Large intestine (tissue), 3 donors: Measurements from ENCODE around the gene UBC. TPM values are rescaled to one million over a fixed set of nuclear protein-coding genes. Genes with fewer than 3 reads are reported as not detected.

Experiments used
- DNase-seq, 2 donors: peaks; one replicate each; pipeline versions ENCODE4 v3.0.0 to v3.0.0-alpha.2; 2013
- H3K27ac ChIP-seq: one replicate; pipeline ENCODE4 v1.5.1; 2013; ENCODE audit warnings: low read length
- H3K27me3 ChIP-seq: 2 replicates; pipeline ENCODE4 v1.6.1; 2013; ENCODE audit warnings: low read length; ENCODE audit not compliant: control insufficient read depth, insufficient read depth
- H3K36me3 ChIP-seq: 2 replicates; pipeline ENCODE4 v1.6.1; 2013; ENCODE audit warnings: low read length; ENCODE audit not compliant: control insufficient read depth, insufficient read depth
- H3K4me1 ChIP-seq: one replicate; pipeline ENCODE4 v1.6.1; 2013; ENCODE audit warnings: low read length; ENCODE audit not compliant: control insufficient read depth, insufficient read depth
- H3K4me3 ChIP-seq: one replicate; pipeline ENCODE4 v1.5.1; 2013; ENCODE audit warnings: low read length
- H3K9me3 ChIP-seq: one replicate; pipeline ENCODE4 v1.6.1; 2013; ENCODE audit warnings: mild to moderate bottlenecking, low read depth, low read length, moderate library complexity; ENCODE audit not compliant: control insufficient read depth
- WGBS: methylation state at CpG from one replicate; pipeline ENCODE4 v1.1.5; 2013; ENCODE audit warnings: low lambda C conversion rate; ENCODE audit not compliant: insufficient coverage; 5-methylcytosine and 5-hydroxymethylcytosine counted together
- polyA plus RNA-seq: library from polyadenylated mRNA; unstranded; fragments of 120-200 nt; gene quantifications from one replicate; pipeline ENCODE4 v1.2.1, GENCODE V29; 2013

Gene UBC
- polyA plus RNA-seq, 1 donor = 763 TPM

DNA sequence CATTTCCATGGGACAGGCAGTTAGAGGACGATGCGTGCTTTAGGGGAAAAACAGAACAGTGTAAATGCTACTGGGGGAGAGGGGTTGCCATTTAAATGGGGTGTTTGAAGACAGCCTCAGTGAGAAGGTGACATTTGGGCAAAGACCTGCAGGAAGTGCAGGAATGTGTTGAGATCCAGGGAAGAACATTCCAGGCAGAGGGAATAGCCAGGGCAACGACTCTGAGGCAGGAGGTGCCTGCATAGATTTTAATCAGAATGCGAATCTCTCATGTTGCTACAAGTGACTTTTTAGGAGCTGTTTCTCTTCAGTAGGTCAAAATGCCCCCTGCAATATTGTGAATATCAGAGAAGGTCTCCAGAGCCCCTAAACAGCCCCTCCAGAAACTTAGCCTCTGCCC, 43.2 kb downstream of the UBC start:
- H3K27ac ChIP-seq = no peak overlapping the region
- no CpG with 5 or more reads among the region's 4 CpGs for WGBS

GRCh38 chr12:124870515-124870914, 43.9 kb downstream of the UBC start:
- Histone ChIP-seq H3K36me3 (no peaks in the 10 kb centered on the region), H3K27me3 (no peaks in the 10 kb centered on the region), H3K27ac (no peak overlapping the region), H3K4me1 (peaks cover 4% of the 10 kb centered on the region), H3K9me3 (no peaks in the 10 kb centered on the region), H3K4me3 (no peak overlapping the region)
- DNase-seq = no peak
- WGBS = no CpG with 5 or more reads among the region's 4 CpGs

More for the DNA sequence above, 43.2 kb downstream of the UBC start:
- Histone ChIP-seq H3K27me3 (no peaks in the 10 kb centered on the region), H3K4me3 (no peak overlapping the region), H3K36me3 (no peaks in the 10 kb centered on the region), H3K9me3 (no peaks in the 10 kb centered on the region), H3K4me1 (peaks cover 9% of the 10 kb centered on the region)
- DNase-seq = no peak

- no peak overlapping the region for H3K27ac ChIP-seq
- no peaks in the 10 kb centered on the region for H3K36me3 ChIP-seq
- H3K9me3 ChIP-seq = no peaks in the 10 kb centered on the region
- 100% methylated on average over 2 of the region's 17 CpGs for WGBS
- H3K4me1 ChIP-seq = peaks cover 2% of the 10 kb centered on the region
- no peak for DNase-seq
- H3K4me3 ChIP-seq = no peak overlapping the region
- no peaks in the 10 kb centered on the region for H3K27me3 ChIP-seq
Measured at GRCh38 chr12:124869059-124869665, 45.3 kb downstream of the UBC start.

- Histone ChIP-seq H3K4me3 (no peak overlapping the region), H3K9me3 (no peaks in the 10 kb centered on the region), H3K27me3 (no peaks in the 10 kb centered on the region), H3K27ac (no peak overlapping the region), H3K4me1 (peaks cover 5% of the 10 kb centered on the region), H3K36me3 (no peaks in the 10 kb centered on the region)
- no peak for DNase-seq
- no CpG with 5 or more reads among the region's 11 CpGs for WGBS
Measured at GRCh38 chr12:124868252-124869058, 46.0 kb downstream of the UBC start.

DNA sequence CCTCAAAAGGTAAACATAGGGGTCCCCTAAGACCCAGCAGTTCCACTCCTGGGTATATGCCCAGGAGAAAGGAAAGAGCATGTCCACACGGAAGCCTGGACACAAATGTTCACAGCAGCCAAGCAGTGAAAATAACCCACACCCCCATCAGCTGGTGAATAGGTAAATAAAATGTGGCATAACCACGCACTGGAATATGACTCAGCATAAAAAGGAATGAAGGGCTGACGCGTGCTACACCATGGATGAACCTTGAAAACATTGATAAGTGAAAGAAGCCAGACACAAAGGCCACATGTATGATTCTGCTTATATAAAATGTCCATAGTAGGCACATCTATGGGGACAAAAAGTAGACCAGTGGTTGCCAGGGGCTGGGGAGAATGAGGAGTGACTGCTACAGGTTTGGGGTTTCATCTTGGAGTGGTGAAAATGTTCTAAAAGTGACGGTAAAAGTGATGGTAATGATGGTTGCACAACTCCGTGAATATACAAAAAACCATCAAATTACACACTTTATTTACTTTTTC, 47.0 kb downstream of the UBC start:
- peak in 1 of 2 donors; percentile 69 for DNase-seq
- WGBS = 50% methylated on average over 2 of the region's 6 CpGs

DNA sequence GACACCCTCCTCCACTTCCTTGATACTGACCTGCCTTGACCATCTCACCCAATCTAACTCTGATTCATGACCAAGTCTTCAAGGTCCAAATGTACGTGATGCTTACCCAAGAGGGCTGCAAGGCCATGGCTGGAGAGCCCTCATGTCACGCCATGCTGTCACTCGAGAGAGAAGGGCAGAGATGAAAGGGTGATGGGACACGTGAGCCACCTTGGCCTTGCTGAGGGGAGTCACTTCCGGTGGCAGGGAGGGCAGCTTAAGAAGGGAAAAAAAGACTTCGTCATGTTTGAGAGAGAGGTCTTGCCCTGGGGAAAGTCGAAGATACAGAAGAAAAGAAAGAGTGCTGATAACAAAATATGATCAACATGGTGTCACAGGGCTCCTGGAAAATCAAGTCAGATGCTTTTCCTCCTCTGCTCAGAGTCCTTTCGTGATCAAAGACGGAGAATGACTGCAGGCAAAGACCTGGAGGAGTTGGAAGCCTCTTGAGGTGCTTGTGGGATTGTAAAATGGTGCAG, 47.5 kb downstream of the UBC start:
- peaks cover under 1% of the 10 kb centered on the region for H3K36me3 ChIP-seq

More for the DNA sequence above, 47.0 kb downstream of the UBC start:
- Histone ChIP-seq H3K4me3 (no peak overlapping the region), H3K4me1 (peaks cover 5% of the 10 kb centered on the region), H3K36me3 (no peaks in the 10 kb centered on the region), H3K9me3 (no peaks in the 10 kb centered on the region), H3K27ac (no peak overlapping the region), H3K27me3 (no peaks in the 10 kb centered on the region)

GRCh38 chr12:124866195-124866882, 48.1 kb downstream of the UBC start:
- Histone ChIP-seq H3K9me3 (no peaks in the 10 kb centered on the region), H3K4me3 (no peak overlapping the region), H3K36me3 (peaks cover 5% of the 10 kb centered on the region), H3K4me1 (peaks cover 14% of the 10 kb centered on the region), H3K27ac (no peak overlapping the region), H3K27me3 (no peaks in the 10 kb centered on the region)
- DNase-seq = no peak
- 100% methylated on average over 1 of the region's 10 CpGs for WGBS

More for the DNA sequence above, 47.5 kb downstream of the UBC start:
- H3K27me3 ChIP-seq = no peaks in the 10 kb centered on the region
- H3K4me3 ChIP-seq = no peak overlapping the region
- no peak for DNase-seq
- H3K9me3 ChIP-seq = no peaks in the 10 kb centered on the region
- H3K4me1 ChIP-seq = peaks cover 8% of the 10 kb centered on the region
- 100% methylated on average over 1 of the region's 9 CpGs for WGBS
- H3K27ac ChIP-seq = no peak overlapping the region

DNA sequence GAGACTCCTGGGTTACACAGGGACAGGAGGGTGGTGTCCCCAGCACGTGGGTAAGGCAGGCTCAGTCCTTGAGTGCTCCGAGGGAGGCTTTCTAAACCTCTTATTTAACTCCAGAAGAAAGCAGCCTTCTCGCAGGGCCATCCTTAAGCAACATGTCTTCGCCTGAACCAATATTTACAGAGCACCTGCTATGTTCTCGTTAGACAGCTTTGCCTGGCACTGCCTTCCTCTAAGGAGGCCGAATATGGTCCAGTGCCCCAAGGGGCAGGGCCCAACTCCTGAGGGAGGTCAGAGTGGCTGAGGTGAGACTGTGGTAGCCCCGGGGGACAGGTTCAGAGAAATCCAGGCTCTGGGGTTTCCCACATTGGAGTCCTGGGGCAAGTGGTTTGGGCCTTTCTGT, 48.7 kb downstream of the UBC start:
- Histone ChIP-seq H3K36me3 (peaks cover 5% of the 10 kb centered on the region), H3K4me3 (no peak overlapping the region), H3K27me3 (no peaks in the 10 kb centered on the region), H3K27ac (no peak overlapping the region), H3K9me3 (no peaks in the 10 kb centered on the region), H3K4me1 (peaks cover 14% of the 10 kb centered on the region)
- WGBS = no CpG with 5 or more reads among the region's 7 CpGs
- DNase-seq = no peak

DNA sequence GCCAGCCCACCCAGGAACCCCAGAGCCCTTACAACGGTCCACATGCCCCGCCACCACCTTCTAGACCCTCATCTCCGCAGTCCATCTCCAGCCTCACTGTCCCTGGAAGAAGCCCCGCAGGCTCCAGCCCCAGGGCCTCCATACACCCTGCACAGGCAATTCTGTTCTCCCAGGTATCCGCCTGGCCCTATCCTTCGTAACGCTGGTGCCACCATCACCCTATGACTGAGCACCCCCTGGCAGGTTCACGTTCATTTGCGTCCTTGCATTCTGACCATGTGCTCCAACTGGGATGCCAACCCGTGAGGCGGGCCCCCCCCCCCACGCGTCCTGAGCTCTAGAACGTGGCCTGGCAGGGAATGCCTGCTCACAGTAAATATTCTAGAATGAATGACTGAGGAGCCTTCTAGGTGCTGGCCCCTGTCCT, 50.1 kb downstream of the UBC start:
- no peaks in the 10 kb centered on the region for H3K27me3 ChIP-seq
- H3K4me1 ChIP-seq = peaks cover 14% of the 10 kb centered on the region
- WGBS = no CpG with 5 or more reads among the region's 14 CpGs
- no peaks in the 10 kb centered on the region for H3K9me3 ChIP-seq
- peak overlapping the region; percentile 80 for H3K4me3 ChIP-seq
- H3K36me3 ChIP-seq = peaks cover 14% of the 10 kb centered on the region
- no peak for DNase-seq
- no peak overlapping the region for H3K27ac ChIP-seq
